ENCODE data around the gene IRGC.
A peak's percentile ranks its signal among the peaks of the same experiment; 100 is the strongest.

DNA sequence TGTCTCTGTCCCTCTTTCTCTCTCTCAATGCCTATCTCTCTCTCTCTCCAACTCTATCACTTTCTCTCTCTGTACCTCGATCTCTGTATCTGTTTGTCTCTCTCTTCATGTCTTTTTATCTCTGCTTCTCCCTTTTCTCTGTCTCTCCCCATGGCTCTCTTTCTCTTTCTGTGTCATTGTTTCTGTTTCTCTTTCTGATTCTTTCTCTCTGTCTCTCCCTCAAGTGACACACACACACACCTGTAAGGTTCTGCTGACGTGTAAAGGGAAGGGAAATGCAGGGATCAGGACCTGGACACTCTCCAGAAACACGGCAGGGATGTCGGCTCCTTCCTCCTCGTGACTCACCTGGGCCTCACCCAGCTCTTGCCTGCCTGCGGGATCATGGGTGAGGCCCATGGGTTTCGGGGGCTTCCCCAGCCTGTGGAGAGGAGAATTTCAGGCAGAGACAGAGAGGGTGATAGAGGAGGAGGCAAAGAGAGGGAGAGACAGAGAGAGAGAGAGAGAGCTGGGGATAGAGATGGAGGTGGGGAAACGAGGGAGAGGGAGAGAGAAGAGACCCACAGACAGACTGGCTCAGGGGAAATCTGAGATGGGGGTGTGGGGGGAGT lies 40.5 kb upstream of the IRGC start:
- TF ChIP-seq, protein P1, sequence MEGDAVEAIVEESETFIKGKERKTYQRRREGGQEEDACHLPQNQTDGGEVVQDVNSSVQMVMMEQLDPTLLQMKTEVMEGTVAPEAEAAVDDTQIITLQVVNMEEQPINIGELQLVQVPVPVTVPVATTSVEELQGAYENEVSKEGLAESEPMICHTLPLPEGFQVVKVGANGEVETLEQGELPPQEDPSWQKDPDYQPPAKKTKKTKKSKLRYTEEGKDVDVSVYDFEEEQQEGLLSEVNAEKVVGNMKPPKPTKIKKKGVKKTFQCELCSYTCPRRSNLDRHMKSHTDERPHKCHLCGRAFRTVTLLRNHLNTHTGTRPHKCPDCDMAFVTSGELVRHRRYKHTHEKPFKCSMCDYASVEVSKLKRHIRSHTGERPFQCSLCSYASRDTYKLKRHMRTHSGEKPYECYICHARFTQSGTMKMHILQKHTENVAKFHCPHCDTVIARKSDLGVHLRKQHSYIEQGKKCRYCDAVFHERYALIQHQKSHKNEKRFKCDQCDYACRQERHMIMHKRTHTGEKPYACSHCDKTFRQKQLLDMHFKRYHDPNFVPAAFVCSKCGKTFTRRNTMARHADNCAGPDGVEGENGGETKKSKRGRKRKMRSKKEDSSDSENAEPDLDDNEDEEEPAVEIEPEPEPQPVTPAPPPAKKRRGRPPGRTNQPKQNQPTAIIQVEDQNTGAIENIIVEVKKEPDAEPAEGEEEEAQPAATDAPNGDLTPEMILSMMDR (IDR thresholded peaks at IDR 0.05): no peak
- TF ChIP-seq POLR2AphosphoS5 (IDR thresholded peaks at IDR 0.05): peak; percentile 44 to 79 (median 70)
- peak; percentile 89 for TF ChIP-seq POLR2A (IDR thresholded peaks at IDR 0.05)
- no peak for TF ChIP-seq EP300 (IDR thresholded peaks at IDR 0.05; ENCODE audit: low read depth)

Measured in transverse colon (tissue), 4 donors.